ENCODE results near the gene HMMR.

GRCh38 chr5:163424836-163425235, 35.6 kb upstream of the HMMR start:
- TF ChIP-seq SIN3A (IDR thresholded peaks at IDR 0.05; ENCODE audit: low read depth) (no peak), CTCF (IDR thresholded peaks at IDR 0.05 in 2 of 3, conservative IDR thresholded peaks at IDR 0.05 in 1 of 3; ENCODE audit: borderline replicate concordance in 1 of 3, insufficient read depth in 1 of 3, low read depth in 2 of 3, low read length in 2 of 3) (no peak), POLR2A (IDR thresholded peaks at IDR 0.05; ENCODE audit: borderline replicate concordance, extremely low read depth, insufficient read depth, insufficient read length) (no peak), REST (IDR thresholded peaks at IDR 0.05; ENCODE audit: low read depth) (no peak), RAD21 (IDR thresholded peaks at IDR 0.05; ENCODE audit: low read depth) (no peak), YY1 (IDR thresholded peaks at IDR 0.05; ENCODE audit: extremely low read depth, insufficient replicate concordance, low read depth, low read length) (no peak), CEBPB (IDR thresholded peaks at IDR 0.05; ENCODE audit: low read depth) (no peak), EZH2 (IDR thresholded peaks at IDR 0.05) (no peak), POLR2AphosphoS5 (IDR thresholded peaks at IDR 0.05; ENCODE audit: low read depth, low read length) (no peak), ELF1 (IDR thresholded peaks at IDR 0.05; ENCODE audit: borderline replicate concordance, low read depth) (no peak), ZBTB33 (IDR thresholded peaks at IDR 0.05; ENCODE audit: extremely low read depth, insufficient replicate concordance, low read length) (no peak), EZH2phosphoT487 (IDR thresholded peaks at IDR 0.05; ENCODE audit: borderline replicate concordance) (no peak)
- TF ChIP-seq, protein P1, sequence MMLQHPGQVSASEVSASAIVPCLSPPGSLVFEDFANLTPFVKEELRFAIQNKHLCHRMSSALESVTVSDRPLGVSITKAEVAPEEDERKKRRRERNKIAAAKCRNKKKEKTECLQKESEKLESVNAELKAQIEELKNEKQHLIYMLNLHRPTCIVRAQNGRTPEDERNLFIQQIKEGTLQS (IDR thresholded peaks at IDR 0.05), result no peak
